NCI-H2171 (cell line): Measurements from ENCODE around the gene SPDYE5.

Source experiments
- DNase-seq: peaks from one replicate; lab custom pipeline; 2025; lab: John Stamatoyannopoulos, UW

Gene SPDYE5

DNA sequence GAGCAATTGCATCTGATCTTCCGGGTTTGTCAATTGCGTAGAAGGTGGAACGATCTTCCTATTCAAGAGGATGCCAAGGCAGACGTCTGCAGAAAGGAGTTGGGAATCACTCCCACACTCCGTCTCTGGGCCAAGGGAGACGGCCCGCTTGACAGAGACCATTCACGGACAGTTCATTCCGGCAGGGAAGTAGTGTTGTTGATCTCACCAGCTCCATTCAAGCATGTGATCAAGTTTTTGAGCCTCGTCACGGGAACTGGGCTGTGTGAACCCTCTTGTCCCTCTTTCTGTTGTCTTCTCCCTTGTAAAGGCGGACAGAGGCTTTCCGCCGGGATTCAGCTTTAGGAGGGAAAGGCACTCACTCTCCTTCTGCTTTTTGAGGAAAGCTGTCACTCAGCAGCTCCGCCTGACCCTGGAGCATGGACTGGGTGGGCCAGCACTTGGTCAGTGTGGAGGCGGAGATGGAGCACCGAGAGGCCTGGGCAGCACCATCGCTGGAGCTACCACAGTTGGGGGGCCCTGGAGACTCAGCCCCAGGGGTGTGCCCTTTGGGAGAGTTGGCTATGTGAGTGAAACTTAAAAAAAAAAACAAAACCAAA is 44.9 kb downstream of the SPDYE5 start:
- DNase-seq, result no peak

DNA sequence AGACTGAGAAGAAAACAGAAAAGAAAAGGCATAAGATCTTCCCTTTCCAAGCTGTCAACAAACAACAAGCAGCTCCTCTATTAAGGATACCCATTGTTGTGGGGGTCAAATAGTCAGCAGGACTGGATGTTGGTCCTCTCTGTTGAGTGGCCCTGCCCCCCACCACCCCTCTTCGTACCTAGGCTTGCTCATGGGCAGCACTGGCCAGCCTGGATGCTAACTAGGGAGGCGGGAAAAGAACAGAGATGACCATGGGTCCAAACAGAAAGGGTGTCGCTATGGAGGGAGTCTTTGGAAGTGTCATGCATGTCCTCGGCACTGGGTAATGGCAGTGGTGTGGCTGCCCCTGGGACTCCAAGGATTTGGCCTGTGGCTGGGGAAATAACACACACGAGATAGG is 45.6 kb downstream of the SPDYE5 start:
- DNase-seq, result no peak

GRCh38 chr7:75546237-75547015 is 54.3 kb downstream of the SPDYE5 start:
- no peak for DNase-seq
